ENCODE results near the gene MMP26.

The MMP26 gene

DNA sequence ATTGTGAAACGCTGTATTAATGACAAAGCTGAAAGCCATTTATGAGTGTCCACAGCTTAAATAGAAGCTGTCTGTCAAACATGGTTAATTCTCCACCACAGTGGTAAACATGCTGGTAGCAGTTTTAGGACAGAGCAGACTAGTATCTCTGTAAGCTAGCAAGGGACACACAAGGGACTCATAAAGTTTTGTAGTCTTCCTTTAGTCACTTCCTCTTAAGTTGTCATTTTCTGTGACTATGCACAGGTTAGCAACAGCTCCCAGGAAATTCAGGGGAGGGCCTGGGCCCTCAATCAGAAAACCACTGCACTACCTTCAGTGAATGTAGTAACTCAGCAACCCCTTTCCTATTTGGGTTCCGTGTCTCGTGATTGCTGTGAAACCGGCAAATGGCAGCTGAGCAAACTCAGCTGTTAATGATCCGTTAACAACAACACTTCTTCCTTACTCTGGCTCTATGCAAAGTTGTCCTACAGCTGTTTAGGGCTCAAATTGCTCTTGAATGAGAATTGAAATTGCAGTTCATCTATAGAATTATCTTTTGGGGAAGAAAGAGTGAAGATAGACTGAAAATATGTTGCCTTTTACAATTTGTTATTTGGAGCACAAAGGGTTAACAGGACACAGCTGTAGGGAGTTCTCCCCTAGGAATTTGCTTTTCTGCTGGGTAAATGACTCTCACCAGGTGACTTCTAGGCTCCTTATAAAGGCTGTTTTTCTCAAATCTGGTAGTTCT lies at the start of gene MMP26:
Gene MMP26, plus strand, starts transcription at position 731 of the 736 bp plus-strand sequence.
- no peak for DNase-seq (ENCODE audit: low read depth in 2 of 2)

GRCh38 chr11:4658629-4659445 lies 45.7 kb upstream of the MMP26 start:
- DNase-seq (ENCODE audit: low read depth in 2 of 2) = no peak

DNA sequence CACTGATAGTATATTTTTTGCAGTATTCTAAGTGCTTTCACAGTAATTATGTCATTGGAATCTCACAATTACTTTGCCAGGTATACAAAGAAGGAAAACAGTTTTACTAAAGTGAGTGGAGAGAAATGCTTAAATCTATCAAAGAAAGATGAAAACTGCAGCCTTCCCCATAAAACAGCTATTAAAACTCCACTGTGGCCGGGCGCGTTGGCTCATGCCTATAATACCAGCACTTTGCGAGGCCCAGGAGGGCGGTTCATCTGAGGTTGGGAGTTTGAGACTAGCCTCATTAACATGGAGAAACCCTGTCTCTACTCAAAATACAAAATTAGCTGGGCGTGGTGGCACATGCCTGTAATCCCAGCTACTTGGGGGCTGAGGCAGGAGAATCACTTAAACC lies 41.7 kb upstream of the MMP26 start:
- DNase-seq (ENCODE audit: low read depth in 2 of 2) = no peak

DNA sequence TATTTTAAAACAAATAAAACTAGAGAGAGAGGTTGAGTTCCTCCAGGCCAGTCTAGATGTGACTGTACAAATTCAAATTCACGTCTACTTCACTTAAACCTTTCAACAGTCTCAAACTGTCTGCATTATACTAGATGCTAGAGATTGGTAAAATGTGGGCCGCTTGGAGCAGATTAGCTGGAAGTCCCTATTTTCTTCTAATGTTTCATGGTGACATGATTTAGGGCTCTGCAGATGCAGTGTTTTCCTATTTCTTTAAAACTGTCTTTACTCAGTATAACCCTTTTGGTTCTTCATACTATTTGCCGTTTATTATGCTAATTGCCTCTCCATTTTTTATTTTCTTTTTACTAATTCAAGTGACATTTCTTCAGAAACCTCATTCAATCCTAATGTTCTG lies 40.4 kb upstream of the MMP26 start:
- no peak for DNase-seq (ENCODE audit: low read depth in 2 of 2)

DNA sequence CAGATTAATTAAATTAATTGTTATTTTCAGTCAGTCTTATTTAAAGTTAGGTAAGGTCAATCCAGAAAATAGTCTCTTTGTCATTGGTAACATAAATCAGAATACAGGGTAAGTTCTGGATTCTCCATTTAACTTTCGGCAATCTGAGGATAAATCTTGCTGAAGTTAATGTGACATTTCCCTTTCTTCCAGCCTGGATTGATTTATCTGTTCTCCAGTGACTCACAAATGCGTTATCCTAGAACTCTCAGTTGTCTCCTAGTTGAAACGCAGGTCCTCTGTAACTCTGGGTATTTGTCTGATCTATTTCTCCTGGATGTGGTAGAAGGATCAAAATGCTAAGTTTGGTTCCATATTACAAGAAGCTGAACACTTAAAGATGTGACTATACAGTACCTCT lies 39.8 kb upstream of the MMP26 start:
- no peak for DNase-seq (ENCODE audit: low read depth in 2 of 2)

- no peak for DNase-seq (ENCODE audit: low read depth in 2 of 2)
These were observed 39.2 kb upstream of the MMP26 start for GRCh38 chr11:4665424-4665823.

- no peak for DNase-seq (ENCODE audit: low read depth in 2 of 2)
These were observed 32.8 kb upstream of the MMP26 start for GRCh38 chr11:4671741-4672140.

GRCh38 chr11:4672470-4672869 lies 32.1 kb upstream of the MMP26 start:
- DNase-seq (ENCODE audit: low read depth in 2 of 2) = no peak

- no peak for DNase-seq (ENCODE audit: low read depth in 2 of 2)
These were observed 30.8 kb upstream of the MMP26 start for GRCh38 chr11:4673781-4674180.

DNA sequence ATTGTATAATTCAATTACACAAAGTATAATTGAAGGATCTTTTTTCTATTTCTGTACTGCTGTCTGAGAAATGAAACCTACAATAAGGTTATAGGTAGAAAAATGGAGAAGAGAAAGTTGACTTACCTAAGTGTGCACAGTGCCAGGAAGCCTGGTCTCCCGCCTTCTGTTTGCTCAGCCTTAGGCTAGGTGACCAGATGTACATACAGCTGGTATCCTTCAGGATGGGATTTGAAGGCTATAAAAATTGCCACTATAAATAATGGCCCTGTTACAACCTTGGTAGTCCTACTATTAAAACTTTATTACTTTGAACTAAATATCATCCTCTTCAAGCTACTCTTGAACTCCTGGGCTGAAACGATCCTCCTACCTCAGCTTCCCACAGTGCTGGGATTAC lies 26.6 kb upstream of the MMP26 start:
- DNase-seq (ENCODE audit: low read depth in 2 of 2) = no peak

- DNase-seq (ENCODE audit: low read depth in 2 of 2) = no peak
These were observed 24.2 kb upstream of the MMP26 start for GRCh38 chr11:4680341-4680740.

DNA sequence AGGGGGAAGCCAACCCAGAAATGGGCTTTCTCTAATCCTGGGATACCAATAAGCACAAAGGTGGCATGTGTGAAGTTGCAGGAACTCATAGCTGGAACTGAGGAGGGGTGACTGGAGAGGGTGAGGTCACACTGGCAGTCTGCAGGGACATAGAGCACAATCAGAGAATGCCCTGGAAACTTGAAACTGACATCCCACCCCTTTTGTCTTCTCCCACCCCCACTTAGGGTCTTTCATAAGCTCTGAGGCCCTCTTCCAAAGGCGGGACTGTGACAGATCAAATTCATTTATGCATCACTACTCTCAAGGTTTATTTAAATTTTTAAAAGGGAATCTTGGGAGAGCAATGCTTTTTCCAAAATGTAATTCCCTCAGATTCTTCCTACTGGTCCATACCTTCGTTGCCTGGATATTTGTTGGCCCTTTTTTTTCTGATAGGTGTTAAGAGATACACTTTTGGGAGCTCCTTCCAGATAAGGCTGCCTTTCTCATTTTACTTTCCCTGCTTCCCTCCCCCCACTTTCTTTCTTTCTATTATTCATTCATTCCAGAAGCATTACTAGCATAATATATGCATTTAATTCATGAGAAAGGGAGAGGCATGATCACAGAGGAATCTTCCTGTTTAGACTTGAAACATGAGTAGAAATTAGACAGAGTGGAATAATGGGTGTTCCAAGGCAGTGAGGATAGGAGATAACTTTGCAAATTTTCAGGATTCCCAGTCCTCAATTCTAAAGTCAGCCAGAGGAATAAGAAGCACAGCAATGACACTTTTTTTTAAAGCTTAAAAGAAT lies 21.8 kb upstream of the MMP26 start:
- DNase-seq (ENCODE audit: low read depth in 2 of 2) = no peak

- DNase-seq (ENCODE audit: low read depth in 2 of 2) = no peak
These were observed 19.8 kb upstream of the MMP26 start for GRCh38 chr11:4684631-4685285.

GRCh38 chr11:4695442-4695841 lies 9.1 kb upstream of the MMP26 start:
- DNase-seq (ENCODE audit: low read depth in 2 of 2) = no peak

- DNase-seq (ENCODE audit: low read depth in 2 of 2) = no peak
These were observed 7.0 kb upstream of the MMP26 start, which contains the start of gene OR51E2 for GRCh38 chr11:4697585-4697984. OR51E2 (minus strand) TSS chr11:4697853; CDS start chr11:4682711, 15,142 bp downstream.

DNA sequence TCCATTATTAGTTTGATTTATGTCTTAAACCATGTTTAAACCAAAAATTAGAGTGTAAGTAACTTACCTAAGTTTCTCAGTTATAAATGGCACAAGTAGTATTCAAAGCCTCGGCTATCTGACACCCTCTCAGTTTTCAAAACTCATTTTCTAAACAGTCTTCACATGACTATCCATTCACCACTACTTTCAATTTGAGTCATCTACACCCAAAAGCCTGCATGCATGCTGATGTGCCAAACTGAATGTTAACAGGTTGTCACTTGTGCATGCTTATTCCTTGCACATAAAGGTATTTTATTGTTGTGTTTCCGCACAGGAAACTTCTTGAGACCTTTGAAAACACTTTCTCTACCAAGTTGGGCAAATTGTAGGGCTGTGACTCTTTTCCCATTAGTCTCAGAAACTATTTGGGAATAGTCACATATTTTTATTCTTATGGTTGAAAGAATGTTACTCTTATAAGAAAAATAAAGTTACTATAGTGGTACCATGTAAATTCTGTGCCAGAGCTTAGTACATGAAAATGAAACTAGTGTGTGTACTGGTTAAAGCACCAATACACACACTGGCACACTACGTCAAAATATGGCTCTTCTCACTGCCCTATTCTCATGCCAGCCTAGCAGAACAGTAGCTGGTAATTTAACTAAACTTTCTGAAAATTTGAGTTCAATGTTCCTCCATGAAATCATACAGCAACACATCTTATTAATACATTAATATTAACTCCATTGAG lies 4.7 kb upstream of the MMP26 start:
- no peak for DNase-seq (ENCODE audit: low read depth in 2 of 2)

GRCh38 chr11:4700436-4700820 lies 4.2 kb upstream of the MMP26 start:
- no peak for DNase-seq (ENCODE audit: low read depth in 2 of 2)

DNA sequence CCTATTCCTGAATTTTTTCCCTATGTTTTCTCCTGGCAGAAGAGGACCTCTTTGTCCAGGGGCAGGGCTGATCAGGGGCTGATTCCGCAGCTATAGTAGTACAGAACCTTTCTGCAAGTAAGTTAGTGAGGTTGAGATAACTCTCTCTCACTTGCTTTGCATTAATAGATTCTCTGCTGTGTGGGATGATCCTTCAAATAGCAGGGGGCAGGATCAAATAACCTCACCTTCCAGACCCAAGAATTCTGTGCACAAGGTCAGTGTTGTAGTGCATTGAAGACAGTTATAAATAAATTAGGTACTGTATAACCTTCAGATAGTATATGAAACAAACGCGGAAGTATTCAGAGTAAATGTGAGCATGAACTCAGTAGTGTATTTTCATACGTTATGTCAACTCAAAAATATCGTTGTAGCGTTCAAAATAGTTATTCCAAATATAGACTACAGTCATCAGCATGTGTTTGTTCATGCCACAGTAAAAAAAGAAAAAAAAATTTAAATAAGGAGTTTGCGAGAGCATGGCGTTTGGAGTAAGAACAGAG lies 278 bp downstream of the MMP26 start:
- DNase-seq (ENCODE audit: low read depth in 2 of 2) = no peak

GRCh38 chr11:4713241-4713640 lies 8.7 kb downstream of the MMP26 start:
- DNase-seq (ENCODE audit: low read depth in 2 of 2) = no peak

- DNase-seq (ENCODE audit: low read depth in 2 of 2) = no peak
These were observed 9.7 kb downstream of the MMP26 start for GRCh38 chr11:4714300-4714699.

Measured in stimulated activated CD8-positive, alpha-beta memory T cell treated with anti-CD3 and anti-CD28 coated beads, Interleukin-7, amount 100 ng/mL, for 1 hour (primary cell).